HG02852 (cell line): ENCODE results near the gene KCNA1.
"Not testable (repeated sequence)": the region's sequence is repeated elsewhere in the genome, so short reads cannot be mapped to it uniquely, and the experiment has no call there.

Experiments used
- ATAC-seq: cut with Tn5 transposase; IDR thresholded peaks from one replicate; pipeline ENCODE4 v1.9.1; 2021; ENCODE audit warnings: mild to moderate bottlenecking, moderate library complexity; ENCODE audit not compliant: unreplicated experiment

The KCNA1 gene

DNA sequence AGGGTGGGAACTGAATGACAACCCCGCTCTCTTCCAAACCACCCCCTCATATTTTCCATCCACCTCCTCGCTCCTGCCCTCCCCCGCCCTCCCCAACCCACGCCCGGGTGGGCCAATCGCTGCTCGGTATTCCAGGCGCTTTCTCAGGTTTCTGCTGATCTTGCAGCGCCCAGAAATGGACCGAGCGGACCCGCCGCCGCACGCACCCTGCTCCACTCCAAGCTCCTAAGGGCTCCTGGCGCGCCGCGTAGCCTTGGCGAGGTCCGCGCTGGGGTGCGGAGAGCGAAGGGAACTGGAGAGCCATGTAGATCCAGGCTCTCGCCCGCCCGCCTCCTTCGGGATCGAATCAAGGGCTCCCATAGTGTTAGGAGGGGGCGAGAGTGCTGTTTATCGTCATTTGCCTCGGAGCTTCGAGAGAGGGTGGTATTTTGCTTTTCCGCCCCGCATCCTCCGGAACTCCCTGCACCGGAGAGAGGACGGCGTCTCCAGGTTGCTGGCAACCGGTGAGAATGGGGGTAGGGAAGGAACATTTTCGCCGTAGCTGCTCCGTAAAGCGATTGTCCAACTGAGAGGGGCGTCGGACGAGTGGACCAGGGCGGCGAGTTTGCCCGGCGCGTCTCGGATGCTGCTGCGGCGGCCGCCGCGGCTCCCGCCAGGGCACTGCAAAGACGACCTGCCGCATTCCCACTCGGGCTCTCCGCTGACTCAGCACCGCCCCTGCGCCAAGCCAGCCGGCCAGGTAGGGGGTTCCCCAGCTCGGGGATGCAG lies at the start of gene KCNA1:
Gene KCNA1 (plus strand): TSS at position 172 of the 768 bp plus-strand sequence. CDS start 1,474 bp downstream, outside the sequence.
- no peak for ATAC-seq

DNA sequence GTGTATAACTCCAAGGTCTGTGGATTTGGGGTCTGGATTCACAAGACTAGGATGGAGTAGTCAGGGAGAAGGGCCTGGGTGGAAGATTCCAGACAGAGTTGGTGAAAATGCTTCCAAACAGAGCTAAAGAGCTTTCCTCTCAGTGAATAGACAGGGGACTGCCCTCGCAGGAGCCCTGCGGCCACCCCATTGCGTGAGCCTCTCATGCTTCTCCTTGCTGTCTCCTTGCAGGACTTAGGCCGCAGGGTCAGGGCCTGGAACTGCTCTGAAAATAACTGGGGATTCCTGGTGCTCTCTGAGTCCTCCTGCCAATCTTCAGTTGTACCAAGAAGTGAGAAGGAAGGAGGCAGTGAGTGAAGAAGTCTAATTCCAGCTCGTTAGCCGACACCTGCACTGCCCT lies 49.0 kb upstream of the KCNA1 start:
- no peak for ATAC-seq

DNA sequence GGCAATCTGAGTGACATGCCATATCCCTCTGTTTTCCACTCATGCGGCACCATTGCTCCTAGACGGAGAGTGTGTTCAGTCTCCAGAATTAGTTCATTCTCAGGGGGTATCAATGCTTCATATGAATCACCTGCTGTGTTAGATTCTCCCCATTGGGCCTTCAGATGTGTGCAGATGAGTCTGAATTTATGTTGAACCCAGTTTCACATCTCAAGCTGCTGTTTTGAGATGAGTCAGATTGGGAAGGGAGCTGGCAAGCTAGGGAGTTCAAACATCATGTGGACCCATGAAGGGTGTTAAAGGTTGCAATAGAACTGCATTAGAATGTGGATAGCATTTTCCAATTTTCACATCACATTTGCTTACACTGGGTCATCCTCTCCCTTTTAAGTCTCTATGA lies 46.9 kb upstream of the KCNA1 start:
- ATAC-seq, result no peak

DNA sequence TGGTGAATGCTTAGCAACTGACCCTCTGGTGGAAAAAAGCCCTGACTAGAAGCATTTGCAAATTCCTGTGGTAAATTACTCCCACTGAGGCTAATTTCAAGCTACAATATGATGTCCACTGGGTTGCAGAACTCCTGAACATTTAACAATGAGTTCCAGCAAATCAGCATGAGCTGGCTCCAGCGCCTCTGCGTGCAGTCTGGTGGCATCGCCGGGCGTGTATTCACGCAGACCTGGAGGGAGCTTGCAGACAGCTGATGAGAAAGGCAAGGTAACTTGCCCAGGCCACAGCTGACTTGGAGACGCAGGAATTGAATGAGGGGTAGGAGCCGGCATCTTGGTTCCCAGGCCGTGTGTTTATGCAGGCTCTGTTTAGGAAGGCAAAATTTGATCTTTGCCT lies 45.1 kb upstream of the KCNA1 start:
- ATAC-seq, result no peak

DNA sequence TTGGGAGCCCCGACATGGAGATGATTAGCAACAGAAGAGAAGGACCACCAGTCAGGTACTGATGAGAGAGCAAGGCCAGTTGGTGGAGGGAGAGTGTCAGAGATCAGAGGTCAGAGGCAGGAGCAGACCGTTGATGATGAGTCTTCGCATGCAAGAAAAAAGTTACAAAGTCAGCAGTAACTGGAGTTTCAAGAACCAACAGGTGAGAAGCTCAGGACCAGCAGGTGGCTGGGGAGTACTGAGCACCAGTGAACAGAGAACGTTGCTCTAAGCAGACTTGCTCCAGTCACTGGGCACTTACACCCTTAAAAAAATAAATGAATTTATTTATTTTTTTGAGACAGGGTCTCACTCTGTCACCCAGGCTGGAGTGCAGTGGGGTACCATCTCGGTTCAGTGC lies 44.5 kb upstream of the KCNA1 start:
- ATAC-seq, result no peak

DNA sequence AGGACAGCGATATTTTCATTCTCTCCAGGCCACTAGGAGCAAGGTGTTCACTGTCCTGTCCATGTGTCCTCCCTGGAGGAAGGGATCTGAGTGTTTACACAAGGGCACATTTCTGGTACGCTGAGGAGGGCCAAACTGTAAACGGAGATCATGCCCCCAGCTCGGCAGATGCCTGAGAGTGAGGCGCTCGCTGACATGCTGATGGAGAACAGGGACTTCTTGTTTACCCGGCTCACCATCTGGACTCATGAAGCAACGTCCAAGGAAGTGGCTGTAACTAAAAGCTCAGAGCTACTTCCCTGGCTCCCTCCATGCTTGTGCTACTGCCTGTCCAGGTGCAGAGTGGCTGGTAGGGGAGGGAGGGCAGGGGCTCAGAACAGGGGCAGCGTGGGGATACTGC lies 43.4 kb upstream of the KCNA1 start:
- no peak for ATAC-seq

DNA sequence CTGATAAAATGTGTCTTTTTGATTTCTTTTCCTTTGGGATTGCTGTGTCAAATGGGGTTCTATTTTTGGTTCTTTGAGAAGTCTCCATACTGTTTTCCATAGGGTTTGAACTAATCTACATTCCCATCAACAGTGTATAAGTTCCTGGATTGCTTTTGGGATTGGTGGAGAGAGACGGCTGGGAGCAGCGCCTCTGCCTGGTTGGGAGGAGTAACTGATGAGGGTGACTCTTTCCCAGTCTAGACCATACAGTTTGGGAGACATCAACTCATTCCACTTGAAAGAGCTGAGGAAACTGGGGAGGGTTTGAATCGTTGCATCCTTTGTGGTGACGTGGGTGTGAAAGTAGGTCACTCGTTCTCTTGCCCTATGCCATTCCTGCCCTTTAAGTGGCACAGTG lies 42.3 kb upstream of the KCNA1 start:
- ATAC-seq, result no peak

DNA sequence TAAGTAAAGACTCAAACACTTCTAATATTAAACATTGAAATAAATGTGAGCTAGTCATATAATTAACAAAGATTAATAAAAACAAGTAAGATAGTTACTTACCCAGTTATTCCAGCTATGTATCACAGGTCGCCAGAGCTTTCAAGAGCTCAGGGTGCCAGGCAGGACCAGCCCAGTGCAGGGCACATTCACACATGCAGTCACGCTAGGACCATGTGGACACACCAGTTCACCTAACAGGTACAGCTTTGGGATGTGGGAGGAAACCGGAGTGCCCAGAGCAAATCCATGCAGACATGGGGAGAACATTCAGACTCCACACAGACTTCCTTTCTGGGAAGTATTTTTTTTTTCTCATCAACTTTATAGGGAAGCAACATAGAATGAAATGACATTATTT lies 39.3 kb upstream of the KCNA1 start:
- no peak for ATAC-seq

DNA sequence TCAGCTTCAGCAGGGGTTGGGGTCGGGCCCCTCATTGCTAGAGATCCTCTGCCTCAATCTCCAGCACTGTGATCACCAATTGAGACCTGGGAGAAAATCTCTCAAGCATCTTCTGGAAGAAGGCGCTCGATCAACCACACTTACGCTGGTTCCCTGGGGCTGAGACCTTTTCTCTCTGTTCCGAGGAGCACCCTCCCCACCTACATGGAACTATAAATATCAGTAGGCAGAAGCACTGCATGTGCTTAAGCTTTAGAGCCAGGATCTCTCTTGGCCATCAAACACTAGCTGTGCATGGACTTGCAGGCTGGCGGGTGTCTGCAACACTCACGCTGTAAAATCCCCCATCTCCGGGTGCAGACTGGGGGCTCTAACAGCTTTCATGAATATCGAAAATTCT lies 38.2 kb upstream of the KCNA1 start:
- ATAC-seq, result no peak

DNA sequence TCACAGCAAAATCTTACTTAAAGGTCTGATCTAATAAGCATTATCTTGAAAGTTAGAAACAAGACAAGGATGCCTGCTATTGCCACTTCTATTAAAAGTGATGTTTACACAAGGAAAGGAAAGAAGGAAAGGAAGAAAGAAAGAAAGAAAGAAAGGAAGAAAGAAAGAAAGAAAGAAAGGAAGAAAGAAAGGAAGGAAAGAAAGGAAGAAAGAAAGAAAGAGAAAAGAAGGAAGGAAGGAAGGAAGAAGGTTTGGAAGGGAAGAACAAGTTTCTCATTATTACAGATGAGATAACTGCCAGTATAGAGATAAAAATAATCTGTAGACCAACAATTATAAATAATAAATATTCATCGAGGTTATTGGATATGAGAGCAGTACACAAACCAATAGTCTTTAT lies 35.8 kb upstream of the KCNA1 start:
- ATAC-seq, result no peak

DNA sequence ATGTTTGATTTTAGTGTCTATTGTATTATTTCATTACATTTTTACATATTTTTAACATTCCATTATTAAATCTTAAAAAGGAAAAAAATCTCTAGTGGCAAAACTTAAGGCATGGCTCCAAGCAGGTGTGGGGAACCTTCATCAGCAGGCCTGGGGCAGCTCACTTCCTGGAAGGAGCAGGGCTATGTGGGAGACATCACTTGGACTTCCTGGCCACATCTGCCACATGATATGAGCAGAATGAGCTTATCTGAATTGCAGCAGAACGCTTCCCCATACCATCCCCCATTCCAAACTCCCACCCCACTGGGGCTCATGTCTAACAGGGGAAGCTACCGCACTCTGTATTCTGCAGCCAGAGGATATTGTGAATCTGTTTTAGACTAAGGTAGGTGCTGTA lies 35.0 kb upstream of the KCNA1 start:
- ATAC-seq, result no peak

DNA sequence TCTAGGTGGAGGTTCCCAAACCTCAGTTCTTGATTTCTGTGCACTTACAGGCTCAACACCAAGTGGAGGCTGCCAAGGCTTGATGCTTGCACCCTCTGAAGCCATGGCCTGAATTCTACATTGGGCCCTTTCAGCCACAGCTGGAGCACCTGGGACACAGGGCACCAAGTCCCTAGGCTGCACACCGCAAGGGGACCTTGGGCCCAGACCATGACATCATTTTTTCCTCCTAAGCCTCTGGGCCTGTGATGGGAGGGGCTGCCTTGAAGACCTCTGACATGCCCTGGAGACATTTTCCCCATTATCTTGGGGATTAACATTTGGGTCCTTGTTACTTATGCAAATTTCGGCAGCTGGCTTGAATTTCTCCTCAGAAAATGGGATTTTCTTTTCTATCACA lies 30.2 kb upstream of the KCNA1 start:
- ATAC-seq, result not testable (repeated sequence)

DNA sequence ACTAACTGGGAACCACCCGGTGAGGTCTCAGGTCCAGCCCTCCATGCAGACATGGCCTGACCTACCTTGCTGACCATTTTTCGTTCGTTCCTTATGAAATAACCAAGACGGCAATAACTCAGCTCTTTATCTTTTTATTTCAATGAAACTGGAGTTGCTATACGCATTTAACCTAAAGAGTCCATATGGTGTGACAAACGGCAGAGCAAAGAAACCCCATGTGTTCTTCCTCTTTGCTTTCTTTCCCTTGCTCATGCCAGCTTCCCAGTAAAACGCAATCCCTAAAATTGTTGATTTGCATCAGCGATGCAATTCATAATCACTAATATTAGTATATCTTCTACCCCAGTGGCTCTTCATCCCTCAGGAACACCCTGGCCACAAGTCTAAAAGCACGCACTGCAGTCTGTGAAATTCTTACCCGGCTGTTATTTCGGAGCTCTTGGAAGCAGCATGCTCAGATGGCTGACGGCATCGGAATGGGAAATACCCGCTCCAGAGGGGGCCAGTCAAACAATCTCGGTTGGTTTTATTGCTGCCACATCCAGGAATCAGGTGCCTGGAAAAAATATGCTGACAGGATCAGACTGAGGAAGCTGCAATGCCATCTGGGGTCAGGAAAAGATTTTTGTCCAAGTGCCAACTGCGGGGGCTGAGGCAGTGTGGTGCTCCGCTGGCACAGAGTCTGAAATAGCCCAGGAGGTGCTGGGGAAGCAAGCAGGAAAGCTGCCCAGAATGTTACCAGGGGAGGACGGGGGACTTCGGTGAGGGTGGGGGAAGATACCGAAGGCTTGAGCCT lies 28.2 kb upstream of the KCNA1 start:
- no peak for ATAC-seq

DNA sequence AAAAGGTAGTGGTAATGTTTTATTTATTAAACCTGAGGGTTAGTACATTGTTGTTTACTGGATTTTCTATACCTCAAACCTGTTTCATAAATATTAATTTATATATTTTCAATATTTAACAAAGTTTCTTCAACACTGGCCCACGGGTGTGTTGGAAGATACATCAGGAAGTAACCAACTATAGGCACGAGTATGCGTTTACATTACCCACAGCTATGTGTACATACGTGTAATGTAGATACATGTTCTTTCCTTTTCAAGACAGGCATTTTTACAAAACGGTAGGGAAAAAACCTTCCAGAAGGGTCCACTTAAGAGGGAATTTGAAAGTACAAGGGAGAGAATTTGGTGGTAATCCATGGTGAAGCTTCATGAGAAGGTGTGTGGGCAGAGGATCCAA lies 17.8 kb upstream of the KCNA1 start:
- ATAC-seq, result no peak

DNA sequence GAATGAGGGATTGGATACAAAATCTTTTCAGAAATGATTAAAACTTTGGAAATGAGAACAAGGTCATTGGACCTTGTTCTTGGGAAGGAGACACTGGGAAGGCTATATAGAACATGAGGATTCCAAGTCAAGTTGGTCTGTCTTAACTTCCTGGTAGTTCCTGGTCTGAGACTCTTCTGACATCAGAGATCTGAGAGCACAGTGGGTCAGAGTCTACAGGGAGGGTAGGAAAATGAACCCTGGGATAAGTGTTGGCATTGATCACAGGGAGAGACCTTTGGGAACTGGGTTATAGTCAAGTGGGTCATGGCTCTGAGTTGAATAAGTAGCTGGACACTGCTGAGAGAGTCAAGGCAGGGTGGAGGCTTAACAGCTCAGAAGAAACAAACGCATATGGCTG lies 17.3 kb upstream of the KCNA1 start:
- no peak for ATAC-seq

DNA sequence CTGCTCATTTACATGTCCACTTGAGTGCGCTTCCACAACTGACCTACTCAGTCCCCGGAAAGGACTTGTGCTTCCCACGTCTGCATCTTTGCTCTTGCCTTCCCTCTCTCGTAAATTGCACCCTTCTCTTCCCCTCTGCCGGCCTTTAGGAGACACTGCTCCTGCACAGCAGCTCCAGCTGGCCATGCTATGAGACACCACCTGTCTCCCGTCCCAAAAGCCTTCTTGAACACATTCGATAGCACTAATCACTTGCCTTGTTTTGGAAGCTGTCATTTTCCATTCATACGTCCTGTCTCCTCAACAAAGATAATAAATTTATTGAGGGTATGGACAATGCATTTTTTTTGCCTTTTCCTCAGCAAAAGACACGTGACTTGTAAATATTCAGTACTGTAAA lies 15.7 kb upstream of the KCNA1 start:
- ATAC-seq, result no peak

DNA sequence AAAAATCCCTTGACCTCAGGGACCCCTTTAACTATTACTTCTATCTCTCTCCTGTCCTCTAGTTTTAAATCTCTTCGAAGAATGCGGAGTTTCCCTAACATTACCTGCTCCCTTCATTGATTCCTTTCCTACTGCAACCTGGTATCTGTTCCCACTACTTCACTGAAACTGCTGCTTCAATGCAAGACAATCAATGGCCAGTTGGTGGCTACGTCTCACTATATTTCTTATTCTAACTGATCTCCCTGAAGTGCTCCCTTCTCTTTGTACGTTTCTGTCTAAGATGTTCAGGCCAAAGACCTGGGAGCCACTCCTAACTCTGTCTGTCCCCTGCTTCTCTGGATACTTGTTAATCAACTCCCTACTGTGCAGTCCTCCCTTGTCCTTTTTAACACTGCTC lies 10.3 kb upstream of the KCNA1 start:
- ATAC-seq, result no peak

DNA sequence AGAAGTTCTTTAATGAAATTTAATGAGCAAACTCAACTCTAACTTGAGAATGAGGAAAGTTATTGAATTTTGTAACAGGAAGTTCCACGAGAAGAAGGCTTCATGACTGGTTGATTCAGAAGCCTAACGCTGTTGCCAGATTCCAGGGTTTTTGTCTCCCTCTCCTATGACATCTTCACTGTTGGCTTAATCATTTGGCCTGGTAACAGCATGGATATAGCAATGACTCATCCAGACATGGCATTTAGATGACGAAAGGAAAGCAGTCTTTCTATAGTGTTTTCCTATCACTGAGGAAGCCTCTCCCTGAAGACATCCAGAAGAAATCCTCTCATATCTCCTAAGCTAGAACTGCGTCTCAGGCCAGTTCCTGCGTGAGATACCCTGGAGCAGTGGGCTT lies 9.4 kb upstream of the KCNA1 start:
- no peak for ATAC-seq

DNA sequence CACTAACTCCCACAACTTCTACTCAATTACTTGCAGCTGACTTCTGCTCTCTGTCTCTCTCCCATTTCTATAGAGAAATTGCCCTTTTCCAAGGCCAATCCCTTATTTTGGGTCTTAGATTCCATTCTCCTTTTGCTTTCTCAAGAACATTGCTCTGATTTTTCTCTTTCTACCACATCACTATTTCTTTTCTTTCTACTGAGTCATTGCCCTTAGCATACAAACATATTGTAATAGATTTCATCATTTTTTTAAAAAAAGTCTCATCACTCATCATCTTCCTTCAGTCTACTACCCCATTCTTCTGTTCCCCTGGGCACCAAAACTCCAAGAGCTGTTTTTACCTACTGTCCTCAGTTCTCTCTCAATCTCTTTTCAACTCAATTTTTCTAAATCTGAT lies 4.4 kb upstream of the KCNA1 start:
- no peak for ATAC-seq

DNA sequence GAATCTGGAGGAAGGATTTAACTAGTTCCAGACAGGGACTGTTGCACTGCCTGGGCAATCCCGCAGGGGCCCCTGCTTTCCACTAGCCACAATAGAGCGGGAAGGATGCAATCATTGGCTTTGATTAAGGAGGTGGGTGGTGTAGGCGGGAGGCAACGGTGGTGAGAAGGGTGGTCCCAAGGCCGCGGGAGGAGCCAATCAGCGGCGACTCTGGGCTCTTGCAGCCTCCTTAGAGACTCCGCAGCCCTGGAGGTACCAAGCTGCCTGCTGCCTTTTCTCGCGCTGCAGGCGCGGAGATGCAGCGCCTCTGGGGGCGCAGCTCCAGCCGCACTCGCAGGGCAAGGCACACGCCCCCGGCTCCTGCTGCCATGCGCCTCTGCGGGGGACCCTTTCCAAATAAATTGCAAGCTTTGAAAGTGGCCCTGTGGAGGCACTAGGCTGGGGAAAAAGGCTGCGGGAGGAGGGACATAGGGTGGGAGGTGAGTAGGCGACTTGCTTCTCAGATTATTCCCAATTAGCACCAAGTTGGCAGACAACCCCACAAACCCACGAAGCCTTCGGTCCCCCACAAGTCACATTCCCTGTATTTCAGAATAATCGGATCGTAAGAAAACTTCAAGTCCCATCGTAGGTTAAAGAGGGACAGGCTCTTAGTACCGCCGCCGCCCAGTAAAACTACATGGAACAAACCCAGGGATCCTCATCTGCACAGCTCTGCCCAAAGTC lies 858 bp upstream of the KCNA1 start:
- no peak for ATAC-seq

DNA sequence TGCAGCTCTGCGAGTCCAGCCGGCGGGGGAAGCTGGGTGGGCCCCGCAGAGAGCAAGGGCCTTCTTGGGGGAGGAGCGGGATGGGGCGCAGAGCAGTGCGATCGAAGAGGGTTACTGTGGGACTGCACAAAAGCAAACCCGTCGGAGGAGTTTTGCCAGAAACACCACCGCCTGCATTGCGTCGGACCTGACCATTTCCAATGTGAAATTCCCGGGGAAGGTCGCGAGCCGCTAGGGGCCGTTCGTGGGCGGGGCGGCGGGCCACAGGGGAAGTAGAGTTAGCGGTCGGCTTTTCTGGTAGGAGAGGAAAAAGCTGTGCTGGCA lies 333 bp upstream of the KCNA1 start:
- no peak for ATAC-seq
